HL-60/S4 treated with retinoic acid at 250 ng/mL for 4 days and 3 days (cell line): Measurements from ENCODE around the gene RAP1A.

ENCODE experiments used
- in situ Hi-C: fragments of 300-500 bp; cut with MboI; formaldehyde crosslinking; loops from 2 replicates; pipeline ENCODE4 v1.7.0; 2022; ENCODE audit warnings: low sequenced_read_pairs

The RAP1A gene

GRCh38 chr1:111619635-111620440 lies at the start of gene RAP1A:
RAP1A (plus strand) TSS chr1:111619789; CDS start chr1:111691361, 71,572 bp downstream.
- in situ Hi-C loops: no loop called here

DNA sequence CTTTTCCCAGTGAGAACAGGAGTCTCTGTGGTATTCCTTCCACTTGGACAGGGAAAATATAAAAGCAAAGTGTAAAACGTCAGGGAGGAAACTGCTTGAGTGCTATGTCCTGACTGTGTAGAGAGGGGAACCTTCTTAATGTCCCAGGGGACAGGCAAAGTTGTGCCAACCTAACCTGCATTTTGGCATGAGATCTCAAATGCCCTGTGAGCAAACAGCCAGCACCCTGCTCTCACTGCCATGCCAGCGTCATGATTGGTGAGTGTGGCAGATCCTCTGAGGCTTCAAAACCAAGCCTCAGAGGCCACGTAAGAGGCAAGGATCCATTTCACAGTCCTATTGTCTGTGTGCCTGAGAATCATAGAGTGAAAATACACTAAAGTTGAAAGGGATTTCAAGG lies 49.7 kb upstream of the RAP1A start:
- in situ Hi-C loops: no loop called here

GRCh38 chr1:111570781-111571181 lies 48.8 kb upstream of the RAP1A start:
- in situ Hi-C loops: no loop called here

GRCh38 chr1:111571239-111571638 lies 48.4 kb upstream of the RAP1A start:
- in situ Hi-C loops: no loop called here

DNA sequence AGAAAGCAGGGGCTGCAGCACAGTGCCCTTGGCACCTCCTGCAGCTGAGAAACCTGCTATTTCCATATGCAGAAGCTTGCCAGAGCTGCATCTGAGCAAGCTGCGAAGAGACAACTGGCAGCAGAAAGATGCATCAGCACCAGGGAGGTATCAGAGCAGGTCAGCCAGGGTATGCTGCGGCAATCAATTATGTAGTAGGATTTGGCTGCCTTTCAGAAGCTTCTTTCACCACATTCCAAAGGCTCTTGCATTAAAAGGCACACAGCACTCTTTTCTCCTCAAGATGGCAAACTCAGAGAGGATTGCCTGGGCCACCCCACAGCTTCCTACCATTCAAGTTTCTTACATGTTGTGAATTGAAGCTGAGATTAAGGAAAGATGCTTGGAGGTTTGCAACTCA lies 47.6 kb upstream of the RAP1A start:
- in situ Hi-C loops: no loop called here

GRCh38 chr1:111576547-111576946 lies 43.0 kb upstream of the RAP1A start:
- in situ Hi-C loops: no loop called here

DNA sequence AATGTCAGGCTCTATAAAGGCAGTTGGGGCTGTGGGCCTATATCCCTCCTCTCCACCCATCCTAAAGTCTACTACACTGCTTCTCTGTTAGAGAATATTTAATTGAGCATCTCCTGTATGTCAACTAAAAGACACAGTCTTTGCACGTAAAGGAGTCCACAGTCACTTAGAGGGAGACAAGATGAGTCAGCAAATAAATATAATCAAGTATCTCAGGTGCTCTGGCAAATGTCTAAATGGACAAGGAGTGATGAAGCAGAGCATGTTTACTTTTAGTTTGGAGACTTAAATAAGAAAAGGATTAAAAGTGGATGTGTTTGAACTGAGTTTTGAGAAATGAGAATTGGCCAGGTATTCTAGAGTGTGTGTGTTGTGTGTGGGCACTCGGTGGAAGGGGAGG lies 41.8 kb upstream of the RAP1A start:
- in situ Hi-C loops: no loop called here

- in situ Hi-C loops: no loop called here
These were observed 38.4 kb upstream of the RAP1A start for GRCh38 chr1:111581166-111581565.

DNA sequence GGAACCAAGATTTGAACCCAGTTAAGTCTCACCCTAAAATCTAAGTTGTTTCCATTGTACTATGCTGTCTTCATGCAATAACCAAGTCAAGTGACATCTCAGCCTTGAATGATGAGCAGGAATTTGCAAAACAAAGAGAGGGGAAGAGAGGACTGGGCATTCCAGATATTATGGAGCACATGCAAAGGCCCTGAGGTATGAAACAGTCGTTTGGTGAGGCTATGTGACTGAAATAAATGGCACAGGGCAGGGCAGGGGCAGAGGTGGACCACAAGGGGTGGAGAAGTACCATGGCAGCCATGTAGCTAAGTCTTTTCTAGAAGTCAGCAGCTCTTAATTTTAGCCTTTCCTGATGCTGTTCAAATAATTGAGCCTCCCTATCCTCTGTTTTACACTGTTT lies 37.6 kb upstream of the RAP1A start:
- in situ Hi-C loops: no loop called here

GRCh38 chr1:111582644-111583618 lies 36.7 kb upstream of the RAP1A start:
- in situ Hi-C loops: no loop called here

GRCh38 chr1:111585447-111586086 lies 34.0 kb upstream of the RAP1A start:
- in situ Hi-C loops: no loop called here

DNA sequence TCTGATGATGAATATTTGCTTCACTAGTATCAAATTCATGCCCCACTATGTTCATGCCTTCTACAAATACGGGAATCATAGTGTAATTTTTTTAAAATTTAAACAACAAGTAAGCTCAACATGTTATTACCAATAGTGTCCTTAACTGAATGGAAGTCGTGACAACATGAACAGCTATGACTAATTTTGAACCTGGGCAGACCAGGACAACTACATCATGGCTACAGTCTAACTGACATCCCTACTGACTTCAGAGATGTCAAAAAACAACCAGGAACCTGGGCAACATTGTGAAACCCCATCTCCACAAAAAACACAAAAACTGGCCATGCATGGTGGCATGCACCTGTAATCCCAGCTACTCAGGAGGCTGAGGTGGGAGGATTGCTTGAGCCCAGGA lies 33.5 kb upstream of the RAP1A start:
- in situ Hi-C loops: no loop called here

- in situ Hi-C loops: no loop called here
These were observed 31.9 kb upstream of the RAP1A start for GRCh38 chr1:111587509-111588174.

DNA sequence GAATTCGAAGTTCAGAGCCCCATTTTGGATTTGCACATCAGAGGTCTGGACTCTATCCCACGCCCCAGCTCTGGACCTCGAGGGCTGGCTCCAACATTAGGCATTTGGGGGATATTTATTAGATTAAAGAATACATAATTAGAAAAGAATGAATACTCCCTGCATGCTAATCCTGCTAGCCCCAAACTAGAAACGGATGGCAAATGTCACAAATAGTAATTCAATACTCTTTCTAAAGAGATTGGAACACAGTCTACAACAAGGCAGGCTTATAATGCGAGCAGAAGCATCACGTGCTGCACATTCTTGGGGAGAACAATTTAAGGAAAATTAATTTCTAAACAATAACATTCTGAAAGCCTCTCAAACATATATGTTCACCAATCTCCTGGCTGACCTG lies 27.7 kb upstream of the RAP1A start:
- in situ Hi-C loops: no loop called here

- in situ Hi-C loops: no loop called here
These were observed 26.9 kb upstream of the RAP1A start for GRCh38 chr1:111592389-111593361.

DNA sequence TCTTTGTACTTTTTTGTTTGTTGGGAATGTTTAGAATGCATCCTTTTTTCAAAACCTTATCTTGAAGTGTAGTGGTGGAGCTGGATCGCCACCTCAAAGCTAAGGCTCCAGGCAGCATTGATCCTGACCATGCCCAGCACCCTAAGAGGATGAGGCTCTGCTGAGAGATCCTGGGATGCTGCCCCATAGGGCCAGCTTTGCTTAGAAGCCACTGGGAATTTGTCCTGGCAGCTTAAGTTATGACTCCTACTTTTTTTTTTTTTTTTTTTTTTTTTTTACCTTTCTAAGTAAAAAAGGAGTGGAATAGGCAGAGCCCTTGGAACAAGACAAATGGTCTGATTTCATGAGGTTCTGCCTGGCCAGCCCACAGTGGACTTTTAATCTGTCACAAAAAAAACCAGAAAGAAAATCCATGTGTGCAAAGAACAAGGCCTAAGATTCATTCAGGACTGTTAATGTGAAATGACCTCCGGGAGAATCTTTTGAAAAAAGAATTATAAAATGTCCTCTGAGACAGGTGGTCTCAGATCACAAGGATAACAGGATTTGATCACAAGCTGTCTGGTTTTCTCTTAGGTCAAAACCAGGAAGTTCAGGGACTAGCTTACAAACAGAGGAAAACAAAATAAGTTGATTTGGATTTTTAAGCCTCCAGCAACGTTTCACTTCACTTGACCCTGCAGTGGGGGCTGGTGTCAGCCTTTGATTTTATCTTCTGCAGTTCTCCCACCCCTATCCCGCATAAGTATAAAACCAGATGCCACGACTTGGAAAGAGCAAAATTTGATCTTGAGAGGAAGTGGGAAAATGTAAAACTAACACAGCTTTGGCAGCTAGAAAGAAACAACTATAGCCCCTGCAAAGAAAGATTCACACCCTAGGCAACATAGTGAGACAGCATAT lies 25.9 kb upstream of the RAP1A start:
- in situ Hi-C loops: no loop called here

GRCh38 chr1:111594306-111594693 lies 25.3 kb upstream of the RAP1A start:
- in situ Hi-C loops: no loop called here

DNA sequence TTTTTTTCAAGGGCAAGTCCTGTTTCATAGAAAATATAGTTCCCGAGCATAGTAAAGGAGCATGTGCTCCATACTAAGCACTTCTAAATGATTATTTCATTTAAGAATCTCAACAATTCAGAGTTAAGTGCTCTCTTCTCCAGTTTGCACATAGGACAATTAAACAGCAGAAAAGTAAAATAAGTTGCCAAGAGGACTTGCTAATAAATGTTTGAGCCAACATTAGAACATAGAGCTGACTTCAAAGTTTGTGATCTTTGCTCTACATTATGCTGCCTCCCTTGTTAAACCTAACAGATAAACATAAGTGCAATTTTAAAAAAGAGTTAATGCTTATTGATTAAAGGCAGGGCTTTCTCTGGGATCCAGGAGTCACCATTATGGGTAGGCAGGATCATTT lies 23.8 kb upstream of the RAP1A start:
- in situ Hi-C loops: no loop called here

GRCh38 chr1:111596499-111596898 lies 23.1 kb upstream of the RAP1A start:
- in situ Hi-C loops: no loop called here
